HL-60 (cell line): ENCODE results near the gene NEK9.

Experiments used
- DNase-seq, 2 experiments: peaks; one replicate each; pipeline ENCODE4 v3.0.0-alpha.2; 2010 to 2020; ENCODE audit warnings: low read depth in 1 of 2, low spot score in 1 of 2
- H3K27ac ChIP-seq: fragments of 250-450 bp; sonication (Bioruptor Pico); replicated peaks from 2 replicates; pipeline ENCODE4 v1.5.1; 2020; ENCODE audit warnings: mild to moderate bottlenecking, moderate library complexity
- H3K27me3 ChIP-seq: fragments of 250-450 bp; sonication (Bioruptor Pico); 2 replicates; pipeline ENCODE4 v1.5.1; 2021; ENCODE audit warnings: mild to moderate bottlenecking, moderate library complexity; ENCODE audit not compliant: insufficient read depth, poor library complexity, severe bottlenecking
- H3K4me3 ChIP-seq: replicated peaks from 2 replicates; pipeline ENCODE4 v1.5.1; 2011; ENCODE audit warnings: mild to moderate bottlenecking, control low read depth, low read length; ENCODE audit not compliant: insufficient read depth
- CTCF ChIP-seq: IDR thresholded peaks from one replicate; pipeline ENCODE4 v1.5.1; 2011; ENCODE audit warnings: low read length, control low read depth, inconsistent platforms; ENCODE audit not compliant: insufficient read depth
- GABPA ChIP-seq: IDR thresholded peaks from 2 replicates; pipeline ENCODE4 v1.6.1; 2012; ENCODE audit warnings: low read depth
- POLR2AphosphoS5 ChIP-seq: IDR thresholded peaks from 2 replicates; pipeline ENCODE4 v1.6.1; 2012; ENCODE audit warnings: low read depth
- REST ChIP-seq: IDR thresholded peaks from 2 replicates; pipeline ENCODE4 v1.6.1; 2012; ENCODE audit warnings: low read depth; ENCODE audit not compliant: insufficient replicate concordance
- SPI1 ChIP-seq: IDR thresholded peaks from 2 replicates; pipeline ENCODE4 v1.6.1; 2012; ENCODE audit warnings: low read depth, mild to moderate bottlenecking, borderline replicate concordance

The NEK9 gene

GRCh38 chr14:75060420-75060819, 66.4 kb downstream of the NEK9 start:
- H3K27me3 ChIP-seq: no peaks in the 10 kb centered on the region
- H3K4me3 ChIP-seq: no peak overlapping the region
- H3K27ac ChIP-seq: no peak overlapping the region
- TF ChIP-seq REST (no peak), SPI1 (no peak), POLR2AphosphoS5 (no peak), CTCF (no peak), GABPA (no peak)
- DNase-seq: no peak

GRCh38 chr14:75059642-75060041, 67.2 kb downstream of the NEK9 start:
- TF ChIP-seq CTCF: no peak
- TF ChIP-seq SPI1: no peak
- TF ChIP-seq GABPA: no peak
- TF ChIP-seq POLR2AphosphoS5: no peak
- no peak for TF ChIP-seq REST
- H3K4me3 ChIP-seq: no peak overlapping the region
- H3K27me3 ChIP-seq: no peaks in the 10 kb centered on the region
- no peak overlapping the region for H3K27ac ChIP-seq
- DNase-seq: no peak

GRCh38 chr14:75054421-75054820, 72.4 kb downstream of the NEK9 start:
- no peak for DNase-seq
- no peak overlapping the region for H3K27ac ChIP-seq
- no peak for TF ChIP-seq REST
- TF ChIP-seq CTCF: no peak
- no peak for TF ChIP-seq SPI1
- H3K4me3 ChIP-seq: no peak overlapping the region
- H3K27me3 ChIP-seq: no peaks in the 10 kb centered on the region
